Measurements from ENCODE around the gene RPUSD3. TPM values are rescaled to one million over a fixed set of nuclear protein-coding genes. Genes with fewer than 3 reads are reported as not detected.

The RPUSD3 gene
- total RNA-seq, 4 donors from 2014 or later: 28.9 to 40.1 (median 33.8) TPM

DNA sequence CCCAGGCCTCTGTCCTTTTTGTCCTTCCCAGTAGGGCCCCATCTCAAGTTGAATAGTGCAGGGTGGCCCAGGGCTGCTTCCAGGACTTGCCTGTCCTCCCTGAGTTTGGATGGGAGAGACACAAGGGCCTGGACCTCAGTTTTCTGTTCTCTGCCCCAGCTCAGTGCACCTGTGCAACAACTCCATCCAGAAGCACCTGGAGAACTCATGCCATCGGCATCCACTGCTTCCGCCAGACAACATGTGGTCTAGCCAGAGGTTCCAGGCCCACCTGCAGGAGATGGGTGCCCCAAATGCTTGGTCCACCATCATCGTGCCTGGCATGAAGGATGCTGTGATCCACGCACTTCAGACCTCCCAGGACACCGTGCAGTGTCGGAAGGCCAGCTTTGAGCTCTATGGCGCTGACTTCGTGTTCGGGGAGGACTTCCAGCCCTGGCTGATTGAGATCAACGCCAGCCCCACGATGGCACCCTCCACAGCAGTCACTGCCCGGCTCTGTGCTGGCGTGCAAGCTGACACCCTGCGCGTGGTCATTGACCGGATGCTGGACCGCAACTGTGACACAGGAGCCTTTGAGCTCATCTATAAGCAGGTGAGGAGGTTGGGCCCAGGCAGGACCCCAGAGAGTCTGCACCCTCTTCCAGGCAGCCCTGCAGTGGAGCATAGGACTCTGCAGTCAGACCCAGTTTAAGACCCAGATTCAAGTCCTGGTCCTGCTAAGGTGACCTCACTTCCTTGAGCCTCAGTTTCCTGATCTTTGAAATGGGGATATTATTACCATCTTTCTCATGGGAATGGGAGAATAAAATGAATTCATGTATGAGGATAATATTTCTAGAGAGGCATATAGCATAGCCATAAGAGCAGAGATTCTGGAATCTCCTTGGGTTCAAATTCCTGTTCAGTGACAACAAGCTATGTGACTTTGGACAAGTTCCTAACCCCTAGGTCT lies 14.7 kb downstream of the RPUSD3 start:
- TF ChIP-seq, protein P1, sequence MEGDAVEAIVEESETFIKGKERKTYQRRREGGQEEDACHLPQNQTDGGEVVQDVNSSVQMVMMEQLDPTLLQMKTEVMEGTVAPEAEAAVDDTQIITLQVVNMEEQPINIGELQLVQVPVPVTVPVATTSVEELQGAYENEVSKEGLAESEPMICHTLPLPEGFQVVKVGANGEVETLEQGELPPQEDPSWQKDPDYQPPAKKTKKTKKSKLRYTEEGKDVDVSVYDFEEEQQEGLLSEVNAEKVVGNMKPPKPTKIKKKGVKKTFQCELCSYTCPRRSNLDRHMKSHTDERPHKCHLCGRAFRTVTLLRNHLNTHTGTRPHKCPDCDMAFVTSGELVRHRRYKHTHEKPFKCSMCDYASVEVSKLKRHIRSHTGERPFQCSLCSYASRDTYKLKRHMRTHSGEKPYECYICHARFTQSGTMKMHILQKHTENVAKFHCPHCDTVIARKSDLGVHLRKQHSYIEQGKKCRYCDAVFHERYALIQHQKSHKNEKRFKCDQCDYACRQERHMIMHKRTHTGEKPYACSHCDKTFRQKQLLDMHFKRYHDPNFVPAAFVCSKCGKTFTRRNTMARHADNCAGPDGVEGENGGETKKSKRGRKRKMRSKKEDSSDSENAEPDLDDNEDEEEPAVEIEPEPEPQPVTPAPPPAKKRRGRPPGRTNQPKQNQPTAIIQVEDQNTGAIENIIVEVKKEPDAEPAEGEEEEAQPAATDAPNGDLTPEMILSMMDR (IDR thresholded peaks at IDR 0.05; ENCODE audit: low read depth): no peak

DNA sequence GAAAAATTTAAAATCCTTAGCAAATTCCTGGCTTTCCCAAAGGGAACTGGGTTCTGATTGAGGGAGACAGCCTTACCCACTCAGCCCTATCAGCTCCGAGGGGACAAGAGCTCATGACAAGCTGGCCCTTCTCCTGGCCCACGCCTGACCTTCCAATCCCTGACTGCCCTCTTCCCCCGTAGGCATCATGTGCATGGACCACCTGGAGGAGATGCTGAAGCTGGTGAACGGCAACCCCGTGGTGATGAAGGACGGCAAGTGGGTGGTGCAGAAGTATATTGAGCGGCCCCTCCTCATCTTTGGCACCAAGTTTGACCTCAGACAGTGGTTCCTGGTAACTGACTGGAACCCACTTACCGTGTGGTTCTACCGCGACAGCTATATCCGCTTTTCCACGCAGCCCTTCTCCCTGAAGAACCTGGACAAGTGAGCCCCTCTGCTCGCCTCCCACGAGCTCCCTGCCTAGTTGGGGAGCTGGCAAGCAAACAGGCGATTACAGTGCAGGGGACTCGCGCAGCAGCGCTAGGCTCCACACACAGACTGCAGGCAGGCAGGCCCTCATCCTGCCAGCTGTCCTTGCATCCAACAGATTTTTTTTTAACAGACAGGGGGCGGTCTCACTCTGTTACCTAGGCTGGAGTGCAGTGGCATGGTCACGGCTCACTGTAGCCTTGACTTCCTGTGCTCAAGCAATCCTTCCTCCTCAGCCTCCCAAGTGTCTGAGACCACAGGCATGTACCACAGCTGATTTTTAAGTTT lies 16.8 kb downstream of the RPUSD3 start:
- TF ChIP-seq, protein P1 (IDR thresholded peaks at IDR 0.05; ENCODE audit: low read depth): no peak

DNA sequence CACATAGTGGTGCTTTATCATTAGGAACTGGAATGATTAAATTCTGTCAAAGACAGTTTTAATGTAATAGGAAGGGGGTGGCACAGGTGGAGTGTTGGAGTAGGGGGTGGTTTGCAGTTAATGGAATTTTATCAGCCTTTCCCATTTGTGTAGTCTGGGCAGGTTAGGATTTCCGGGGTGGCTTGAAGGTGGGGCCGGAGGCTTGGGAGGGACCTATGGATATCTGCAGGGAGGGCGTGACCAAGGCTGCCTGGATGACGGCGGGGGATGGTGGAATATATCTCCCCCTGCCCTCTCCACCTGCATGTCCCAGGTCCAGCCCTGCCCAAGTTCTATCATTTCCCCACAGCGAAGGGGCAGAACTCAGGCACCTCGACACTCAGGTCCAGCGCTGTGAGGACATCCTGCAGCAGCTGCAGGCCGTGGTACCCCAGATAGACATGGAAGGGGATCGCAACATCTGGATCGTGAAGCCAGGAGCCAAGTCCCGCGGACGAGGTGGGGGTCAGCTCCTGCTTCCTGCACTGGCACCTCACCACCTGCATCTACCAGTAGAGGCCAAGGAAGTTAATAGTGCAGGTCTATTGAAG lies 18.3 kb downstream of the RPUSD3 start:
- TF ChIP-seq, protein P1 (IDR thresholded peaks at IDR 0.05; ENCODE audit: low read depth): no peak

DNA sequence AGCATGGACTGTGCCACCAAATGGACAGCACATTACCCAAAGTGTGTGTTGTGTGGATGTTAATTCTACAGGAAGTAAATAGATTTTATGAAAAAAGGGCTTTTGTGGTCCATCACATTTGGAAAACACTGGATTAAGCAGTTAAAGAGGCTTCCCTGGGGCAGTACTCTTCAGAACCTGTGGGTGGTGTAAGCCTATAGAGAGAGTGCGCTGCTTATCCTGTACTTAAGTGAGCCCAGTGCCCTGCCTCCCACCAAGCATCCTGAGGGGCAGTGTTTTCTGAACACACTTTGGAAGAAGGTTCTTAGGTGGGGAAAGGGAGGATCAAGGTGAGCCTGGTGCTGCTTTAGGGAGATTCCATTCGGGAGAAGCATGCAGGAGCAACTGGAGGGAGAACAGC lies 22.9 kb downstream of the RPUSD3 start:
- TF ChIP-seq, protein P1 (IDR thresholded peaks at IDR 0.05; ENCODE audit: low read depth): no peak

DNA sequence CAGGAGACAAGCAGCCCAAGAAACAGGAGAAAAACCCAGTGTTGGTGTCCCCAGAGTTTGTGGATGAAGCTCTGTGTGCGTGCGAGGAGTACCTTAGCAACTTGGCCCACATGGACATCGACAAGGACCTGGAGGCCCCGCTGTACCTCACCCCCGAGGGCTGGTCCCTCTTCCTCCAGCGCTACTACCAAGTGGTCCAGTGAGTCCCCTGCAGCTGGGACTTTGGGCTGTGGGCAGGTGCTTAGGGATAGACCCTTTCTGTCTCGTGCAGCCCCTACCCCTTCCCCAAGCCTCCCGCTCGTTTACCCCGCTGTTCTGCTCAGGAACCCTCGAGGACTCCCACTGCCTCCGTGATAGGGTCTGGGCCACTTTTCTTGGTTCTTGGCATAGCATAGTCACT lies 23.3 kb downstream of the RPUSD3 start:
- TF ChIP-seq, protein P1 (IDR thresholded peaks at IDR 0.05; ENCODE audit: low read depth): no peak

DNA sequence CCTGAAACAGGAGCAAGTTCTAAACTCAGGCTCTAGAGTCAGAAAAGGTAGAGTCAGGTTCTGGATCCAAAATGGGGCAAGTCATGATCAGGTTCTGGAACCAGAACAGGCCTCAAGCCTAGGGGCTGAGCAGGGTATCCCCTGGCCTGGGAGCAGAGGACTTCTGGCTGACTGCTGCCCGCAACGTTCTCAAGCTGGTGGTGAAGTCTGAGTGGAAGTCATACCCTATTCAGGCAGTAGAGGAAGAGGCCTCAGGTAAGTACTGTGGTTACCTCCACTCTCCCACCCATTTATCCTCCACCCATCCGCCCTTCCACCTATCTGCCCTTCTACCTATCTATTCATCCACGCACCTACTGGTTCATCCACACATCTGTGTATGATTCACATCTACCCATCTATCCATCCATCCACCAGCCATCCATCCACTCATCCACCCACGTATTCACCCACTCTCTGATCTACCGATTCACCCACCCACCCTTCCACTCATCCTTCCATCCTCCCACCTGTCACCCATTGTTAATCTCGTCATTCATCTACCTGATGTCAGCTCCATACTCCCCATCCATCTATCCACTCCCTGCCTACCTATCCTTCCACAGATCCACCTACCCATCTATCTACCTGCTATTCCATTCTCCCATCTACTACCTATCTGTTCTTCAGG lies 25.0 kb downstream of the RPUSD3 start:
- TF ChIP-seq, protein P1 (IDR thresholded peaks at IDR 0.05; ENCODE audit: low read depth): no peak

Data from subcutaneous adipose tissue (tissue), 4 donors.